ENCODE results near the gene ASB13.

Gene ASB13

GRCh38 chr10:5659702-5660528 is 6.5 kb downstream of the ASB13 start:
- Histone ChIP-seq H3K4me1 (no peaks in the 10 kb centered on the region), H3K4me3 (ENCODE audit: low read depth, low read length) (no peak overlapping the region), H3K9me3 (no peaks in the 10 kb centered on the region), H3K27me3 (no peaks in the 10 kb centered on the region), H3K36me3 (no peaks in the 10 kb centered on the region)
- no peak for DNase-seq
- no peak for TF ChIP-seq CTCF (IDR thresholded peaks at IDR 0.05; ENCODE audit: low read depth, low read length)

GRCh38 chr10:5658871-5659618 is 7.3 kb downstream of the ASB13 start:
- Histone ChIP-seq H3K9me3 (no peaks in the 10 kb centered on the region), H3K4me3 (ENCODE audit: low read depth, low read length) (no peak overlapping the region), H3K36me3 (no peaks in the 10 kb centered on the region), H3K4me1 (no peaks in the 10 kb centered on the region), H3K27me3 (no peaks in the 10 kb centered on the region)
- TF ChIP-seq CTCF (IDR thresholded peaks at IDR 0.05; ENCODE audit: low read depth, low read length), result no peak
- no peak for DNase-seq

GRCh38 chr10:5656737-5657579 is 9.4 kb downstream of the ASB13 start:
- no peak for TF ChIP-seq CTCF (IDR thresholded peaks at IDR 0.05; ENCODE audit: low read depth, low read length)
- Histone ChIP-seq H3K4me1 (no peaks in the 10 kb centered on the region), H3K36me3 (no peaks in the 10 kb centered on the region), H3K9me3 (no peaks in the 10 kb centered on the region), H3K4me3 (ENCODE audit: low read depth, low read length) (no peak overlapping the region), H3K27me3 (no peaks in the 10 kb centered on the region)
- no peak for DNase-seq

GRCh38 chr10:5655121-5655520 is 11.3 kb downstream of the ASB13 start:
- Histone ChIP-seq H3K4me1 (no peaks in the 10 kb centered on the region), H3K4me3 (ENCODE audit: low read depth, low read length) (no peak overlapping the region), H3K36me3 (no peaks in the 10 kb centered on the region), H3K27me3 (no peaks in the 10 kb centered on the region), H3K9me3 (no peaks in the 10 kb centered on the region)
- TF ChIP-seq CTCF (IDR thresholded peaks at IDR 0.05; ENCODE audit: low read depth, low read length), result no peak
- DNase-seq, result no peak

- Histone ChIP-seq H3K4me3 (ENCODE audit: low read depth, low read length) (no peak overlapping the region), H3K27me3 (no peaks in the 10 kb centered on the region), H3K4me1 (no peaks in the 10 kb centered on the region), H3K9me3 (no peaks in the 10 kb centered on the region), H3K36me3 (no peaks in the 10 kb centered on the region)
- no peak for DNase-seq
- TF ChIP-seq CTCF (IDR thresholded peaks at IDR 0.05; ENCODE audit: low read depth, low read length), result no peak
Observed at GRCh38 chr10:5654218-5654755, 12.1 kb downstream of the ASB13 start.

Measured in BE2C (cell line).